Keratinocyte (primary cell): ENCODE data around the gene HES2. TPM values are rescaled to one million over a fixed set of nuclear protein-coding genes. Genes with fewer than 3 reads are reported as not detected.
"Not testable (repeated sequence)": the region's sequence is repeated elsewhere in the genome, so short reads cannot be mapped to it uniquely, and the experiment has no call there.

Experiments used
- DNase-seq: peaks from one replicate; pipeline ENCODE4 v3.0.0-alpha.2; 2011; ENCODE audit warnings: low read depth, missing footprints, low spot score
- FAIRE-seq: peaks from 2 replicates; lab custom pipeline; 2011; peaks lifted over from hg19 to GRCh38; lab: Jason Lieb, UNC
- H2AFZ ChIP-seq: 2 replicates; pipeline ENCODE4 v1.6.0; 2012; ENCODE audit warnings: low read length, control low read depth, inconsistent platforms; ENCODE audit not compliant: control insufficient read depth
- H3K27ac ChIP-seq: 2 replicates; pipeline ENCODE4 v1.5.1; 2011; ENCODE audit warnings: low read length; ENCODE audit not compliant: control insufficient read depth, insufficient read depth
- H3K27me3 ChIP-seq: 3 replicates; pipeline ENCODE4 v1.6.0; 2011; ENCODE audit warnings: low read length; ENCODE audit not compliant: control insufficient read depth, insufficient read depth; ENCODE audit errors: extremely low read depth
- H3K36me3 ChIP-seq, 2 experiments: 2 replicates in 1 of 2; 3 replicates in 1 of 2; pipeline ENCODE4 v1.5.1; 2011; ENCODE audit warnings: low read length in 2 of 2, mild to moderate bottlenecking in 1 of 2; ENCODE audit not compliant: control insufficient read depth in 2 of 2, insufficient read depth in 2 of 2; ENCODE audit errors: extremely low read depth in 1 of 2
- H3K4me1 ChIP-seq: 3 replicates; pipeline ENCODE4 v1.5.1; 2011; ENCODE audit warnings: low read length; ENCODE audit not compliant: control insufficient read depth, insufficient read depth; ENCODE audit errors: extremely low read depth
- H3K4me2 ChIP-seq: 3 replicates; pipeline ENCODE4 v1.6.0; 2011; ENCODE audit warnings: low read depth, low read length; ENCODE audit not compliant: control insufficient read depth, insufficient read depth; ENCODE audit errors: extremely low read depth
- H3K4me3 ChIP-seq, 3 experiments: fragments of 200-600 bp in 1 of 3; sonication (generic) in 1 of 3; 2 replicates in 2 of 3; 3 replicates in 1 of 3; pipeline ENCODE4 v1.5.1; 2011 to 2016; ENCODE audit warnings: low read length in 3 of 3, mild to moderate bottlenecking in 3 of 3, control low read depth in 2 of 3, inconsistent platforms in 1 of 3, low read depth in 1 of 3, mixed read lengths in 1 of 3, mixed run types in 1 of 3, moderate library complexity in 1 of 3; ENCODE audit not compliant: control insufficient read depth in 2 of 3, insufficient read depth in 2 of 3; ENCODE audit errors: extremely low read depth in 1 of 3
- H3K79me2 ChIP-seq: 2 replicates; pipeline ENCODE4 v1.6.0; 2012; ENCODE audit warnings: low read length; ENCODE audit not compliant: control insufficient read depth, insufficient read depth
- H3K9ac ChIP-seq: 3 replicates; pipeline ENCODE4 v1.6.0; 2011; ENCODE audit warnings: low read length; ENCODE audit not compliant: control insufficient read depth, insufficient read depth; ENCODE audit errors: extremely low read depth
- H3K9me1 ChIP-seq: 3 replicates; pipeline ENCODE4 v1.6.0; 2011; ENCODE audit warnings: low read length; ENCODE audit not compliant: control insufficient read depth, insufficient read depth; ENCODE audit errors: extremely low read depth
- H3K9me3 ChIP-seq: 2 replicates; pipeline ENCODE4 v1.5.1; 2012; ENCODE audit warnings: low read depth, low read length; ENCODE audit not compliant: control insufficient read depth
- H4K20me1 ChIP-seq: 3 replicates; pipeline ENCODE4 v1.6.0; 2011; ENCODE audit warnings: low read length; ENCODE audit not compliant: control insufficient read depth, insufficient read depth; ENCODE audit errors: extremely low read depth
- EZH2 ChIP-seq: IDR thresholded peaks from one replicate; pipeline ENCODE4 v1.6.1; 2012; ENCODE audit warnings: inconsistent platforms, mild to moderate bottlenecking, low read length, moderate library complexity
- dilution Hi-C: fragments of 300-500 bp; cut with MboI; formaldehyde crosslinking; loops from one replicate; pipeline ENCODE4 v1.7.0; 2020; ENCODE audit warnings: low sequenced_read_pairs; ENCODE audit not compliant: extremely low pct_ligation_motif_present
- polyA plus RNA-seq, 5 experiments: library from polyadenylated mRNA; depleted of rRNA in 3 of 5; stranded (reverse) in 3 of 5; stranded (forward) in 1 of 5; unstranded in 1 of 5; fragments of >200 nt; gene quantifications; 1 replicate in 1 of 5; 2 replicates in 3 of 5; 3 replicates in 1 of 5; pipeline versions ENCODE4 v1.2.1 to v1.2.3, GENCODE V29; 2011 to 2012; ENCODE audit warnings: missing spikeins in 2 of 5, low read depth in 1 of 5, low replicate concordance in 1 of 5
- TF ChIP-seq, protein P1 (sequence below), 3 experiments: IDR thresholded peaks in 1 of 3; conservative IDR thresholded peaks in 1 of 3; optimal IDR thresholded peaks in 1 of 3; 2 replicates in 2 of 3; 3 replicates in 1 of 3; pipeline versions ENCODE3 to v1.5.1; 2011; ENCODE audit warnings: low read length in 3 of 3, mild to moderate bottlenecking in 3 of 3, moderate library complexity in 2 of 3, control low read depth in 1 of 3, inconsistent platforms in 1 of 3; ENCODE audit not compliant: insufficient read depth in 2 of 3; ENCODE audit errors: extremely low read depth in 1 of 3

Gene HES2
- polyA plus RNA-seq, 1 donor (not counting 4 experiments of a cell fraction or from before 2014, with no cell fraction given): 30.1 TPM

DNA sequence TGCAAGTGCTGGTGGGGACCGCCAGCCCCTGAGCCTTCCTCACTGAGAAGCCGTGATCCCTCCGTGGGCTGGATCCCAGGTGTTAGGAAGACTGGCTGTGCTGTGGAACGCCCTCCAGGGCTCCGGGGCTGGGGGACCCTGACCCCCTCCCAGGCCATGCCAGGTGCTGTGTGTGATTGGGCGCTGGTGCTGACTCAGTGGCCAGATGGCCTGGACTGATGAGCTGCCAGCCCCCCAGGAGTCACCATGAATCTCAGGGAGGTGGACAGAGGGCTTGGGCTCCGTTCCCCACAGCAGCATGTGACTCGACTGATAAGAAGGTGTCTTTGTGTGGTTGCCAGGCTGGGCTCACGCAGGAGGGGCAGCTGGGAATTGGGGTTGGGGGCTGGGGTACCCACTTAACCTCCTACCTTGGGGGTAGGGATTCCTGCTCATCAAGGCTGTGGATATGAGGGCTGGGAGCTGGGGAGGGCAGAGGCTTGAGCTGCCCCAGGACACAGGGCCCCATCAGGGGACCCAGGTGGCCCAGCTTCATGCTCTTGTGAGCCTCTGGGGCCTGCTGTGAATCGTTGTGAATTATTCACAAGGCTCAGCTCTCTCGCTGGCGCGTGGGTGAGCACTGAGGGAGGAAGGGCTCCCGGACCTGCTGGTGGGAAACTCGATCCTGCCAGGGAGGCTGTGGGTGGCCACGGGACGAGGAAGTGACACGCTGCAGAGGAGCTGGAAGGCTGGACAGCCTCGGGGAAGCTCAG lies 10.1 kb upstream of the HES2 start:
- H3K9ac ChIP-seq, H3K9me3 ChIP-seq, dilution Hi-C loops, DNase-seq, H3K9me1 ChIP-seq, H3K79me2 ChIP-seq, FAIRE-seq, H3K4me3 ChIP-seq, H3K4me2 ChIP-seq, H4K20me1 ChIP-seq, H3K36me3 ChIP-seq, H3K27ac ChIP-seq, H2AFZ ChIP-seq: not testable (repeated sequence)
- Histone ChIP-seq H3K27me3 (peaks cover 21% of the 10 kb centered on the region), H3K4me1 (peaks cover 26% of the 10 kb centered on the region)

DNA sequence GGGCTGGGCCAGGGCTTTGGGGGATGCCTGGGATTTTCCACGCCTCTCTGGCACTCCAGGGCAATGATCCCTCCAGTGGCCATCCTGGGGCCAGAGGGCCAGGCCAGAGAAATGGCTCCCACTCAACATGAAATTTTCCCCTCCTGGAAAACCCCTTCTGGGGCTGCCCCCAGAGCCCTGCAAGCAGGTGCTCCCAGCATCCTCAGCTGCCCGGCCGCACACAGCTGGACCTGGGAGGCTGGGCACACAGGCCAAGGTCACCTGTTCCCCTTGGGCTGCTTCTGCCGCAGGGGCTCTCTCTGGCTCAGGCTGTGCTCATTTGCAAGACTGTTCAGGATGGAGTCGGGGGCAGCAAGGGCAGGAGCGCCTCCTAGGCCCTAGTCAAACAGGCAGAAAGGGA lies 8.7 kb upstream of the HES2 start:
- H3K9me3 ChIP-seq, H3K79me2 ChIP-seq, H3K36me3 ChIP-seq, H3K4me3 ChIP-seq, H3K9ac ChIP-seq, H3K27ac ChIP-seq, H3K4me2 ChIP-seq, H2AFZ ChIP-seq, H3K9me1 ChIP-seq, dilution Hi-C loops, DNase-seq, FAIRE-seq, H4K20me1 ChIP-seq: not testable (repeated sequence)
- Histone ChIP-seq H3K4me1 (peaks cover 35% of the 10 kb centered on the region), H3K27me3 (peaks cover 34% of the 10 kb centered on the region)

DNA sequence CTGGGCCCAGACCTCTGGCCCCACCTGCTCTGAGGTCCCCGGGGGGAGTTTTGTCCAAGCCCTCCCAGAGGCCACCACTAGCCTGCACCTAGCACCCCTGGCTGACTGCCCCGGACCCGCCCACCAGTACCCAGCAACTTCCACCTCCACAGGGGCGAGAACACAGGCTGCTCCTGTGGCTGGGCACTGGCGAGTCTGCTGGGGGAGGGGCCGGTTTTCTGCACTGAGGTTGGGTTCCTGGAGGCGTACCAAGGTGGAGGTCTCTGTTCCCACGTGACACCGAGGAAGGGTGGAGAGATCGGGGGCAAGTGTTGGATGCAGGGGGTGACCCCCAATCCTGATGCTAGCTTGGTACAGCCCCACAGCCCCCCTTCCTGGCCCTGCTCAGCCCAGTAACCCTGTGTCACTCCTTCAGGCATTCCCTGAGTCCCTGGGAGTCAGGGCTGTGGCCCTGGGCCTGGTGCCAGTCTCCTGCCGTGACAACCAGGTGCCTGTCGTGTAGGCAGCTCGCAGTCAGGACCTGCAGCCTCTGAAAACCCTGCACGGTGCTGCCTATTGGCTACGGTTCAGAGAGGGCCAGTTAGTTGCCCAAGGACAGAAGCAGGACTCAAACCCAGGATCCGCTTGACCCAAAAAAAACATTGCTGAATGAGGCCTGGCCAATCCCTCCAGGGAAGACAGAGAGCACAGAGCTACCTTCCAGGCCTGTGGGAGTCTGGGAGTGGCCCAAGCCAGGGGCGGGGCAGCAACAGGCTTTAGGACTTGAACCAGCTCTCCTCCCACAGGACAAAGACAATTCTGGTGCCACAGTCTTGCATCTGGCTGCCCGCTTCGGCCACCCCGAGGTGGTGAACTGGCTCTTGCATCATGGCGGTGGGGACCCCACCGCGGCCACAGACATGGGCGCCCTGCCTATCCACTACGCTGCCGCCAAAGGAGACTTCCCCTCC lies 8.0 kb upstream of the HES2 start:
- no peaks in the 10 kb centered on the region for H4K20me1 ChIP-seq
- H3K4me1 ChIP-seq: peaks cover 41% of the 10 kb centered on the region
- dilution Hi-C loops: no loop called here
- H3K79me2 ChIP-seq: no peaks in the 10 kb centered on the region
- DNase-seq: no peak
- H3K9ac ChIP-seq: peak overlapping the region; percentile 22
- no peaks in the 10 kb centered on the region for H3K36me3 ChIP-seq
- no peak overlapping the region for H2AFZ ChIP-seq
- peak; percentile 84 for FAIRE-seq
- peaks cover 34% of the 10 kb centered on the region for H3K27me3 ChIP-seq
- no peaks in the 10 kb centered on the region for H3K9me3 ChIP-seq
- no peak overlapping the region for H3K4me3 ChIP-seq
- no peak overlapping the region for H3K27ac ChIP-seq
- H3K9me1 ChIP-seq: no peaks in the 10 kb centered on the region
- TF ChIP-seq, protein P1, sequence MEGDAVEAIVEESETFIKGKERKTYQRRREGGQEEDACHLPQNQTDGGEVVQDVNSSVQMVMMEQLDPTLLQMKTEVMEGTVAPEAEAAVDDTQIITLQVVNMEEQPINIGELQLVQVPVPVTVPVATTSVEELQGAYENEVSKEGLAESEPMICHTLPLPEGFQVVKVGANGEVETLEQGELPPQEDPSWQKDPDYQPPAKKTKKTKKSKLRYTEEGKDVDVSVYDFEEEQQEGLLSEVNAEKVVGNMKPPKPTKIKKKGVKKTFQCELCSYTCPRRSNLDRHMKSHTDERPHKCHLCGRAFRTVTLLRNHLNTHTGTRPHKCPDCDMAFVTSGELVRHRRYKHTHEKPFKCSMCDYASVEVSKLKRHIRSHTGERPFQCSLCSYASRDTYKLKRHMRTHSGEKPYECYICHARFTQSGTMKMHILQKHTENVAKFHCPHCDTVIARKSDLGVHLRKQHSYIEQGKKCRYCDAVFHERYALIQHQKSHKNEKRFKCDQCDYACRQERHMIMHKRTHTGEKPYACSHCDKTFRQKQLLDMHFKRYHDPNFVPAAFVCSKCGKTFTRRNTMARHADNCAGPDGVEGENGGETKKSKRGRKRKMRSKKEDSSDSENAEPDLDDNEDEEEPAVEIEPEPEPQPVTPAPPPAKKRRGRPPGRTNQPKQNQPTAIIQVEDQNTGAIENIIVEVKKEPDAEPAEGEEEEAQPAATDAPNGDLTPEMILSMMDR (optimal IDR thresholded peaks at IDR 0.05 in 1 of 3, IDR thresholded peaks at IDR 0.05 in 1 of 3, conservative IDR thresholded peaks at IDR 0.05 in 1 of 3; ENCODE audit: extremely low read depth in 1 of 3, insufficient read depth in 2 of 3, low read length in 3 of 3): no peak
- no peak for TF ChIP-seq EZH2
- H3K4me2 ChIP-seq: peak overlapping the region; percentile 16
